ENCODE measurements around the gene LITAFD.

Gene LITAFD

GRCh38 chr16:8886593-8887430, 4.7 kb downstream of the LITAFD start:
- no peaks in the 10 kb centered on the region for H3K9me3 ChIP-seq (ENCODE audit: control insufficient read depth, insufficient read depth, low read length)
- no peak overlapping the region for H3K27ac ChIP-seq (ENCODE audit: low read length)
- H3K4me1 ChIP-seq (ENCODE audit: control insufficient read depth, insufficient read depth, low read length): 0 out of 2 replicates have a peak, but pooled peaks cover 2% of the 10 kb centered on the region
- no peak for DNase-seq (ENCODE audit: low read depth, low spot score)
- H3K36me3 ChIP-seq (ENCODE audit: control insufficient read depth, insufficient read depth, low read length): peaks cover 17% of the 10 kb centered on the region
- 100% methylated on average over 2 of the region's 19 CpGs for WGBS (ENCODE audit: insufficient coverage, insufficient read length)
- H3K27me3 ChIP-seq (ENCODE audit: control insufficient read depth, insufficient read depth, low read length): no peaks in the 10 kb centered on the region
- H3K4me3 ChIP-seq (ENCODE audit: low read length): no peak overlapping the region

GRCh38 chr16:8887431-8887765, 5.2 kb downstream of the LITAFD start:
- 0 out of 2 replicates have a peak, but pooled peaks cover 2% of the 10 kb centered on the region for H3K4me1 ChIP-seq (ENCODE audit: control insufficient read depth, insufficient read depth, low read length)
- no CpG with 5 or more reads among the region's 6 CpGs for WGBS (ENCODE audit: insufficient coverage, insufficient read length)

GRCh38 chr16:8887952-8888560, 5.9 kb downstream of the LITAFD start:
- no CpG with 5 or more reads among the region's 16 CpGs for WGBS (ENCODE audit: insufficient coverage, insufficient read length)
- no peaks in the 10 kb centered on the region for H3K9me3 ChIP-seq (ENCODE audit: control insufficient read depth, insufficient read depth, low read length)
- H3K27ac ChIP-seq (ENCODE audit: low read length): no peak overlapping the region
- no peaks in the 10 kb centered on the region for H3K27me3 ChIP-seq (ENCODE audit: control insufficient read depth, insufficient read depth, low read length)
- H3K4me1 ChIP-seq (ENCODE audit: control insufficient read depth, insufficient read depth, low read length): 0 out of 2 replicates have a peak, but pooled peaks cover 2% of the 10 kb centered on the region
- peaks cover 17% of the 10 kb centered on the region for H3K36me3 ChIP-seq (ENCODE audit: control insufficient read depth, insufficient read depth, low read length)
- H3K4me3 ChIP-seq (ENCODE audit: low read length): no peak overlapping the region
- no peak for DNase-seq (ENCODE audit: low read depth, low spot score)

More at GRCh38 chr16:8887431-8887765, 5.2 kb downstream of the LITAFD start:
- no peak for DNase-seq (ENCODE audit: low read depth, low spot score)
- Histone ChIP-seq H3K27me3 (ENCODE audit: control insufficient read depth, insufficient read depth, low read length) (no peaks in the 10 kb centered on the region), H3K4me3 (ENCODE audit: low read length) (no peak overlapping the region), H3K36me3 (ENCODE audit: control insufficient read depth, insufficient read depth, low read length) (peaks cover 17% of the 10 kb centered on the region), H3K9me3 (ENCODE audit: control insufficient read depth, insufficient read depth, low read length) (no peaks in the 10 kb centered on the region), H3K27ac (ENCODE audit: low read length) (no peak overlapping the region)

- Histone ChIP-seq H3K4me3 (ENCODE audit: low read length) (no peak overlapping the region), H3K4me1 (ENCODE audit: control insufficient read depth, insufficient read depth, low read length) (0 out of 2 replicates have a peak, but pooled peaks cover 2% of the 10 kb centered on the region), H3K36me3 (ENCODE audit: control insufficient read depth, insufficient read depth, low read length) (peaks cover 28% of the 10 kb centered on the region), H3K9me3 (ENCODE audit: control insufficient read depth, insufficient read depth, low read length) (no peaks in the 10 kb centered on the region), H3K27me3 (ENCODE audit: control insufficient read depth, insufficient read depth, low read length) (no peaks in the 10 kb centered on the region), H3K27ac (ENCODE audit: low read length) (no peak overlapping the region)
- WGBS (ENCODE audit: insufficient coverage, insufficient read length): no CpG with 5 or more reads among the region's 23 CpGs
- no peak for DNase-seq (ENCODE audit: low read depth, low spot score)
Measured at GRCh38 chr16:8888951-8889892, 7.1 kb downstream of the LITAFD start.

GRCh38 chr16:8889893-8890548, 7.9 kb downstream of the LITAFD start:
- H3K27me3 ChIP-seq (ENCODE audit: control insufficient read depth, insufficient read depth, low read length): no peaks in the 10 kb centered on the region
- H3K36me3 ChIP-seq (ENCODE audit: control insufficient read depth, insufficient read depth, low read length): peaks cover 33% of the 10 kb centered on the region
- WGBS (ENCODE audit: insufficient coverage, insufficient read length): no CpG with 5 or more reads among the region's 14 CpGs
- DNase-seq (ENCODE audit: low read depth, low spot score): no peak
- H3K4me3 ChIP-seq (ENCODE audit: low read length): no peak overlapping the region
- H3K27ac ChIP-seq (ENCODE audit: low read length): no peak overlapping the region
- H3K9me3 ChIP-seq (ENCODE audit: control insufficient read depth, insufficient read depth, low read length): no peaks in the 10 kb centered on the region
- H3K4me1 ChIP-seq (ENCODE audit: control insufficient read depth, insufficient read depth, low read length): 0 out of 2 replicates have a peak, but pooled peaks cover 2% of the 10 kb centered on the region

- Histone ChIP-seq H3K27me3 (ENCODE audit: control insufficient read depth, insufficient read depth, low read length) (no peaks in the 10 kb centered on the region), H3K36me3 (ENCODE audit: control insufficient read depth, insufficient read depth, low read length) (peaks cover 35% of the 10 kb centered on the region), H3K27ac (ENCODE audit: low read length) (no peak overlapping the region), H3K4me1 (ENCODE audit: control insufficient read depth, insufficient read depth, low read length) (0 out of 2 replicates have a peak, but pooled peaks cover 2% of the 10 kb centered on the region), H3K9me3 (ENCODE audit: control insufficient read depth, insufficient read depth, low read length) (no peaks in the 10 kb centered on the region), H3K4me3 (ENCODE audit: low read length) (no peak overlapping the region)
- no peak for DNase-seq (ENCODE audit: low read depth, low spot score)
- WGBS (ENCODE audit: insufficient coverage, insufficient read length): no CpG with 5 or more reads among the region's 5 CpGs
Measured at GRCh38 chr16:8890549-8890921, 8.4 kb downstream of the LITAFD start.

- Histone ChIP-seq H3K27ac (ENCODE audit: low read length) (no peak overlapping the region), H3K36me3 (ENCODE audit: control insufficient read depth, insufficient read depth, low read length) (peaks cover 40% of the 10 kb centered on the region), H3K9me3 (ENCODE audit: control insufficient read depth, insufficient read depth, low read length) (no peaks in the 10 kb centered on the region), H3K4me1 (ENCODE audit: control insufficient read depth, insufficient read depth, low read length) (no peaks in the 10 kb centered on the region), H3K27me3 (ENCODE audit: control insufficient read depth, insufficient read depth, low read length) (no peaks in the 10 kb centered on the region), H3K4me3 (ENCODE audit: low read length) (no peak overlapping the region)
- WGBS (ENCODE audit: insufficient coverage, insufficient read length): no CpG with 5 or more reads among the region's 16 CpGs
- DNase-seq (ENCODE audit: low read depth, low spot score): no peak
Measured at GRCh38 chr16:8892101-8892575, 10.0 kb downstream of the LITAFD start.

- H3K9me3 ChIP-seq (ENCODE audit: control insufficient read depth, insufficient read depth, low read length): no peaks in the 10 kb centered on the region
- peaks cover 45% of the 10 kb centered on the region for H3K36me3 ChIP-seq (ENCODE audit: control insufficient read depth, insufficient read depth, low read length)
- no peak for DNase-seq (ENCODE audit: low read depth, low spot score)
- H3K4me1 ChIP-seq (ENCODE audit: control insufficient read depth, insufficient read depth, low read length): no peaks in the 10 kb centered on the region
- H3K4me3 ChIP-seq (ENCODE audit: low read length): no peak overlapping the region
- no CpG with 5 or more reads among the region's 9 CpGs for whole genome bisulfite sequencing (ENCODE audit: insufficient coverage, insufficient read length)
- no peak overlapping the region for H3K27ac ChIP-seq (ENCODE audit: low read length)
- no peaks in the 10 kb centered on the region for H3K27me3 ChIP-seq (ENCODE audit: control insufficient read depth, insufficient read depth, low read length)
Measured at GRCh38 chr16:8893426-8893825, 11.3 kb downstream of the LITAFD start.

GRCh38 chr16:8893976-8894690, 12.0 kb downstream of the LITAFD start:
- WGBS (ENCODE audit: insufficient coverage, insufficient read length): 100% methylated on average over 1 of the region's 14 CpGs
- Histone ChIP-seq H3K27me3 (ENCODE audit: control insufficient read depth, insufficient read depth, low read length) (no peaks in the 10 kb centered on the region), H3K27ac (ENCODE audit: low read length) (no peak overlapping the region), H3K36me3 (ENCODE audit: control insufficient read depth, insufficient read depth, low read length) (peaks cover 50% of the 10 kb centered on the region), H3K9me3 (ENCODE audit: control insufficient read depth, insufficient read depth, low read length) (no peaks in the 10 kb centered on the region), H3K4me3 (ENCODE audit: low read length) (no peak overlapping the region), H3K4me1 (ENCODE audit: control insufficient read depth, insufficient read depth, low read length) (no peaks in the 10 kb centered on the region)
- DNase-seq (ENCODE audit: low read depth, low spot score): no peak

Measured in iPS DF 6.9 (cell line).